GM12875 (cell line): ENCODE data around the gene RAB27B.

Experiments
- H3K4me3 ChIP-seq: one replicate; pipeline ENCODE4 v1.5.1; 2011; ENCODE audit warnings: low read depth, low read length, control low read depth
- CTCF ChIP-seq: IDR thresholded peaks from 2 replicates; pipeline ENCODE4 v1.5.1; 2011; ENCODE audit warnings: low read depth, mild to moderate bottlenecking, control low read depth, inconsistent platforms, low read length, moderate library complexity, borderline replicate concordance; ENCODE audit not compliant: insufficient read depth

The RAB27B gene

GRCh38 chr18:54932472-54932871, 104.2 kb downstream of the RAB27B start:
- H3K4me3 ChIP-seq, result no peak overlapping the region
- no peak for TF ChIP-seq CTCF

GRCh38 chr18:54938506-54938905, 110.2 kb downstream of the RAB27B start:
- no peak overlapping the region for H3K4me3 ChIP-seq
- TF ChIP-seq CTCF, result no peak

- no peak for TF ChIP-seq CTCF
These were observed 111.2 kb downstream of the RAB27B start for GRCh38 chr18:54939361-54939917.

GRCh38 chr18:54942144-54942543, 113.9 kb downstream of the RAB27B start:
- H3K4me3 ChIP-seq, result no peak overlapping the region
- TF ChIP-seq CTCF, result no peak

More at GRCh38 chr18:54939361-54939917, 111.2 kb downstream of the RAB27B start:
- H3K4me3 ChIP-seq, result no peak overlapping the region

GRCh38 chr18:54942569-54942968, 114.3 kb downstream of the RAB27B start:
- H3K4me3 ChIP-seq, result no peak overlapping the region
- no peak for TF ChIP-seq CTCF
